Fibroblast of lung (primary cell): ENCODE data around the gene OR1B1. TPM values are rescaled to one million over a fixed set of nuclear protein-coding genes. Genes with fewer than 3 reads are reported as not detected.

Experiments used
- DNase-seq, 2 donors: peaks; one replicate each; pipeline versions ENCODE4 v3.0.0 to v3.0.0-alpha.2; 2010; ENCODE audit warnings: low read depth in 2 of 2
- H2AFZ ChIP-seq: 2 replicates; pipeline ENCODE4 v1.5.1; 2012; ENCODE audit warnings: low read length, control low read depth, inconsistent platforms
- H3K27ac ChIP-seq: 2 replicates; pipeline ENCODE4 v1.5.1; 2011; ENCODE audit warnings: low read length, control low read depth; ENCODE audit not compliant: insufficient read depth
- H3K27me3 ChIP-seq: 2 replicates; pipeline ENCODE4 v1.5.1; 2011; ENCODE audit warnings: mild to moderate bottlenecking, low read length; ENCODE audit not compliant: control insufficient read depth, insufficient read depth
- H3K36me3 ChIP-seq: 2 replicates; pipeline ENCODE4 v1.5.1; 2011; ENCODE audit warnings: low read length; ENCODE audit not compliant: control insufficient read depth, insufficient read depth
- H3K4me1 ChIP-seq: 2 replicates; pipeline ENCODE4 v1.5.1; 2011; ENCODE audit warnings: low read length; ENCODE audit not compliant: control insufficient read depth, insufficient read depth; ENCODE audit errors: extremely low read depth
- H3K4me2 ChIP-seq: 2 replicates; pipeline ENCODE4 v1.5.1; 2011; ENCODE audit warnings: low read length, control low read depth; ENCODE audit not compliant: insufficient read depth; ENCODE audit errors: extremely low read depth
- H3K4me3 ChIP-seq, 4 experiments: fragments of 200-600 bp in 1 of 4; sonication (generic) in 1 of 4; replicated peaks in 1 of 4; 2 replicates each; pipeline ENCODE4 v1.5.1; 2011 to 2016; ENCODE audit warnings: low read length in 4 of 4, low read depth in 3 of 4, mild to moderate bottlenecking in 3 of 4, control low read depth in 2 of 4, inconsistent platforms in 1 of 4, mixed read lengths in 1 of 4; ENCODE audit not compliant: insufficient read depth in 1 of 4; ENCODE audit errors: control extremely low read depth in 1 of 4
- H3K79me2 ChIP-seq: 2 replicates; pipeline ENCODE4 v1.5.1; 2012; ENCODE audit warnings: mild to moderate bottlenecking, low read length, inconsistent platforms; ENCODE audit not compliant: control insufficient read depth, insufficient read depth
- H3K9ac ChIP-seq: 2 replicates; pipeline ENCODE4 v1.5.1; 2011; ENCODE audit warnings: mild to moderate bottlenecking, low read length, control low read depth; ENCODE audit not compliant: insufficient read depth
- H3K9me3 ChIP-seq: 2 replicates; pipeline ENCODE4 v1.5.1; 2012; ENCODE audit warnings: low read depth, low read length; ENCODE audit not compliant: control insufficient read depth, insufficient read depth
- H4K20me1 ChIP-seq: 2 replicates; pipeline ENCODE4 v1.5.1; 2011; ENCODE audit warnings: low read length; ENCODE audit not compliant: control insufficient read depth, insufficient read depth; ENCODE audit errors: extremely low read depth
- CTCF ChIP-seq, 2 donors: IDR thresholded peaks in 1 of 2; conservative IDR thresholded peaks in 1 of 2; 1 replicate in 1 of 2; 2 replicates in 1 of 2; pipeline ENCODE4 v1.5.1; 2011 to 2012; ENCODE audit warnings: low read length in 2 of 2, control low read depth in 1 of 2, inconsistent platforms in 1 of 2, low read depth in 1 of 2, mild to moderate bottlenecking in 1 of 2
- EZH2 ChIP-seq: IDR thresholded peaks from 2 replicates; pipeline ENCODE4 v1.5.1; 2012; ENCODE audit warnings: low read length, control low read depth, mild to moderate bottlenecking; ENCODE audit errors: missing control alignments
- polyA plus RNA-seq, 2 donors: library from polyadenylated mRNA; depleted of rRNA in 1 of 2; stranded (reverse) in 1 of 2; unstranded in 1 of 2; fragments of >200 nt; gene quantifications; 2 replicates each; pipeline ENCODE4 v1.2.1, GENCODE V29; 2011 to 2012; ENCODE audit warnings: missing spikeins in 1 of 2
- total RNA-seq: library from RNA; depleted of rRNA; stranded (reverse); fragments of >200 nt; gene quantifications from 2 replicates; pipeline ENCODE4 v1.2.1, GENCODE V29; 2014

The OR1B1 gene
- total and polyA plus RNA-seq, 2 donors (not counting 1 experiment from before 2014, with no cell fraction given) = not detected

DNA sequence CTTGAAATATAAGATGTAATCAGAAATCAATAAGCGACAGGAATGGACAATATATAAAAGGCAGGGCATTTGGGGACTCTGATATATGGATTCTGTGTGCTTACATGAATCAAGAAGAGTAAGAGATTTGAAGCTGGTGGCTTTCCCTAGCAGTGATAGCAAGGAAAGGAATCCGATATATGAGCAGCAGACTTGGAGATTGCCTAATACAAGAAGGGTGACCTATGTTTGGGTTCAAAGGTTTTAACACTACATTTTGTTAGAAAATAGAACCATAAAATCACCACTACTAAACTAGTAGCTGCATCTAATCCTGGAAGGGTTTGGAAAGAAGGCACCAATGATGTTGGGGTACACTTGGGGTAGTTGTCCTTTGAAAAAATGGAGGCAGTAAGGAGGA is 15.1 kb upstream of the OR1B1 start:
- Histone ChIP-seq H3K4me2 (no peak overlapping the region), H4K20me1 (no peaks in the 10 kb centered on the region), H3K79me2 (no peaks in the 10 kb centered on the region), H3K9me3 (no peaks in the 10 kb centered on the region), H2AFZ (no peak overlapping the region), H3K4me1 (no peaks in the 10 kb centered on the region), H3K27me3 (no peaks in the 10 kb centered on the region), H3K36me3 (no peaks in the 10 kb centered on the region), H3K9ac (no peak overlapping the region), H3K27ac (no peak overlapping the region), H3K4me3 (no peak overlapping the region)
- DNase-seq = no peak
- no peak for TF ChIP-seq CTCF (conservative IDR thresholded peaks at IDR 0.05 in 1 of 2, IDR thresholded peaks at IDR 0.05 in 1 of 2; ENCODE audit: low read depth in 1 of 2, low read length in 2 of 2)
- no peak for TF ChIP-seq EZH2

GRCh38 chr9:122661416-122661815 is 4.0 kb upstream of the OR1B1 start, which contains the start of gene OR1L1:
Gene OR1L1 (plus strand): TSS chr9:122661716. CDS start chr9:122661716, 0 bp downstream.
- no peak for DNase-seq
- Histone ChIP-seq H2AFZ (no peak within 1 kb of the TSS), H3K27ac (no peak within 1 kb of the TSS), H3K4me1 (no peaks in the 10 kb centered on the region), H3K4me3 (no peak within 1 kb of the TSS), H3K79me2 (no peaks in the 10 kb centered on the region), H3K9ac (no peak within 1 kb of the TSS), H3K36me3 (no peaks in the 10 kb centered on the region), H3K4me2 (no peak within 1 kb of the TSS), H3K9me3 (no peaks in the 10 kb centered on the region), H3K27me3 (no peaks in the 10 kb centered on the region), H4K20me1 (no peaks in the 10 kb centered on the region)
- no peak for TF ChIP-seq CTCF (conservative IDR thresholded peaks at IDR 0.05 in 1 of 2, IDR thresholded peaks at IDR 0.05 in 1 of 2; ENCODE audit: low read depth in 1 of 2, low read length in 2 of 2)
- no peak for TF ChIP-seq EZH2

DNA sequence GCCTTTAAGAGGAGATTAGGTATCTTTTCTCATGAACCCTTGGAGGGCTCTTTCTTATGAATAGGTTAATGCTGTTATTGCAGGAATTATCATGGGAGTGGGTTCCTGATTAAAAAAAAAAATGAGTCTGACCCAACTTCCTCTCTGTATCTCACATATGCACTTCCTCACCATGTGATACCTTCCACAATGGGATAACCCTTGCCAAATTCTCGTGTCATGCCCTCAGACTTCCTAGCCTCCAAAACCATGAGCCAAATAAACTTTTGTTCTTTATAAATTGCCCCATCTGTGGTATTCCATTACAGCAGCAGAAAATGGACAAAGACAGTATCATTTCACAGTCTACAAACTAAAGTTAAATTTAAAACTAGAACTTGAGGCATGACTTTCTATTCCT is 1.0 kb downstream of the OR1B1 start:
- no peak overlapping the region for H3K9ac ChIP-seq
- no peak for DNase-seq
- no peak overlapping the region for H3K4me3 ChIP-seq
- H3K4me1 ChIP-seq = no peaks in the 10 kb centered on the region
- no peaks in the 10 kb centered on the region for H3K36me3 ChIP-seq
- H3K79me2 ChIP-seq = no peaks in the 10 kb centered on the region
- TF ChIP-seq CTCF (conservative IDR thresholded peaks at IDR 0.05 in 1 of 2, IDR thresholded peaks at IDR 0.05 in 1 of 2; ENCODE audit: low read depth in 1 of 2, low read length in 2 of 2) (no peak), EZH2 (no peak)
- H3K27ac ChIP-seq = no peak overlapping the region
- no peak overlapping the region for H3K4me2 ChIP-seq
- no peaks in the 10 kb centered on the region for H3K27me3 ChIP-seq
- no peaks in the 10 kb centered on the region for H3K9me3 ChIP-seq
- H2AFZ ChIP-seq = no peak overlapping the region
- H4K20me1 ChIP-seq = no peaks in the 10 kb centered on the region
